Naive B cell (primary cell): Measurements from ENCODE around the gene SNRPA1. TPM values are rescaled to one million over a fixed set of nuclear protein-coding genes. Genes with fewer than 3 reads are reported as not detected.

ENCODE experiments used
- ATAC-seq, 2 donors: fragments of 150-1000 bp; cut with Tn5 transposase; 2 replicates each; pipeline ENCODE4 v1.10.0; 2021; ENCODE audit warnings: low read depth in 2 of 2, mild to moderate bottlenecking in 2 of 2, moderate library complexity in 2 of 2
- DNase-seq: peaks from one replicate; pipeline ENCODE4 v3.0.0; 2022
- H3K27ac Mint-ChIP-seq, 6 donors: one replicate each; pipeline ENCODE4 v1.8.0; 2020 to 2022; ENCODE audit warnings: mild to moderate bottlenecking in 6 of 6, mixed read lengths in 6 of 6, moderate library complexity in 5 of 6, inconsistent platforms in 2 of 6
- H3K27me3 Mint-ChIP-seq, 3 donors: one replicate each; pipeline ENCODE4 v1.8.0; 2021 to 2022; ENCODE audit warnings: mixed read lengths in 3 of 3, mild to moderate bottlenecking in 1 of 3
- H3K36me3 Mint-ChIP-seq, 2 donors: one replicate each; pipeline ENCODE4 v1.8.0; 2020 to 2022; ENCODE audit warnings: mixed read lengths in 2 of 2, inconsistent platforms in 1 of 2, mild to moderate bottlenecking in 1 of 2
- H3K4me1 Mint-ChIP-seq, 3 donors: one replicate each; pipeline ENCODE4 v1.8.0; 2020 to 2022; ENCODE audit warnings: mixed read lengths in 3 of 3, inconsistent platforms in 1 of 3, mild to moderate bottlenecking in 1 of 3, moderate library complexity in 1 of 3
- H3K4me3 Mint-ChIP-seq, 8 donors: one replicate each; pipeline ENCODE4 v1.8.0; 2020 to 2022; ENCODE audit warnings: mild to moderate bottlenecking in 8 of 8, mixed read lengths in 8 of 8, moderate library complexity in 8 of 8, inconsistent platforms in 2 of 8
- H3K9me3 Mint-ChIP-seq, 7 donors: one replicate each; pipeline ENCODE4 v1.8.0; 2020 to 2022; ENCODE audit warnings: mixed read lengths in 7 of 7, mild to moderate bottlenecking in 5 of 7, inconsistent platforms in 2 of 7, moderate library complexity in 1 of 7
- polyA plus RNA-seq, 6 donors: library from polyadenylated mRNA; unstranded; fragments of 300-500 nt; fragmentation: Illumina TruSeq; gene quantifications; one replicate each; pipeline ENCODE4 v1.2.3, GENCODE V29; 2021; ENCODE audit warnings: low read depth in 6 of 6

SNRPA1 gene
- polyA plus RNA-seq, 6 donors from 2014 or later: 60.4 to 74.7 (median 66.6) TPM

DNA sequence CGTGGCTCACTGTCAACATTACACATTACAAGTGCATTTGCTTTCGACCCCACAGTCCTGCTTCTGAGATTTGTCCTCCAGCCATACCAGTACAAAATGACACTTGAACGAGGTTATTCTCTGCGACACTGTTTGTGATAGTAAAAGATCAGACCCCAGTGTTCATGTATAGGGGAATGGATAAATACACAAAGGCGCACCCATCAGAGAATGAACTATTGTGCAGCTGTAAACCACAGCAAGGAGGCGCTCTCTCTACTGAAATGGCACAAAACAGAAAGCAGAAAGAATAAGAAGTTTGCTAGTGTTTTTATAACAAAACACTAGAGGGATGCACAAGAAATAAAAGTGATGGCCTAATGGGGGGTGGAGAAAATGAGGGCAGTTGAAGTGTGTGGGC is 38.3 kb downstream of the SNRPA1 start:
- ATAC-seq: no peak
- Mint-ChIP-seq H3K4me1 (peaks cover 3 to 11% (median 10%) of the 10 kb centered on the region in 3 donors), H3K27me3 (peaks cover 0 to 15% (median 11%) of the 10 kb centered on the region in 3 donors), H3K9me3 (no peaks in the 10 kb centered on the region), H3K36me3 (no peaks in the 10 kb centered on the region), H3K27ac (no peak overlapping the region), H3K4me3 (no peak overlapping the region)
- no peak for DNase-seq

- H3K27ac Mint-ChIP-seq: peak overlapping the region in 1 of 6 donors; percentile 32
- DNase-seq: no peak
- peak overlapping the region in 1 of 8 donors; percentile 8 for H3K4me3 Mint-ChIP-seq
- H3K9me3 Mint-ChIP-seq: no peaks in the 10 kb centered on the region
- no peak for ATAC-seq
- H3K4me1 Mint-ChIP-seq: peaks cover 3 to 13% (median 11%) of the 10 kb centered on the region in 3 donors
- no peaks in the 10 kb centered on the region for H3K36me3 Mint-ChIP-seq
- H3K27me3 Mint-ChIP-seq: peaks cover 0 to 15% (median 11%) of the 10 kb centered on the region in 3 donors
Measured at GRCh38 chr15:101255615-101256241, 39.3 kb downstream of the SNRPA1 start.

- Mint-ChIP-seq H3K27me3 (peaks cover 0 to 9% (median 7%) of the 10 kb centered on the region in 3 donors), H3K4me1 (peaks cover 9 to 20% (median 18%) of the 10 kb centered on the region in 3 donors), H3K27ac (no peak overlapping the region), H3K9me3 (no peaks in the 10 kb centered on the region), H3K4me3 (peak overlapping the region in 1 of 8 donors; percentile 8), H3K36me3 (no peaks in the 10 kb centered on the region)
- ATAC-seq: no peak
- DNase-seq: no peak
Measured at GRCh38 chr15:101255051-101255395, 40.0 kb downstream of the SNRPA1 start.

- Mint-ChIP-seq H3K4me1 (peaks cover 11 to 27% (median 24%) of the 10 kb centered on the region in 3 donors), H3K27me3 (peaks cover 0 to 5% (median 3%) of the 10 kb centered on the region in 3 donors), H3K36me3 (no peaks in the 10 kb centered on the region), H3K9me3 (no peaks in the 10 kb centered on the region), H3K4me3 (peak overlapping the region in 1 of 8 donors; percentile 89), H3K27ac (peak overlapping the region in 1 of 6 donors; percentile 80)
- ATAC-seq (no peak), DNase-seq (no peak)
Measured at GRCh38 chr15:101254157-101255050, 40.6 kb downstream of the SNRPA1 start.

DNA sequence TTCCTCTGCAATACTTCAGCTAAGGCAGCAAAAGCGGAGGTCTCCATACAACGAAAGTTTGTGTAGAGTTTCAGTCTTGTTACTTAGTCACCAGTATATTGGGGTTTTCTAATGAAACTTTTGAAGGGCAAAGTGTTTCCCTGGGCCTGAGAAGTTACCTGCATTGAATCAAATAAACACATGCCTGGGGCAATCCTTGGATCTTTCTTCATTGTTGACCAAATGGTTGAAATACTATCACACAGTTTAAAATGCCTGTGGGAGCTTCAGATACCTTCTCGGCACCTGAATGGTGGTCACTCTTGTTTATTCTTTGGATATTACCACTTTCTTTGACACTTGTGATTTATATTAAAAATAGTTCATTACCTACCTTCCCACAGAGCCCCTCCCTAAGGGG is 42.2 kb downstream of the SNRPA1 start:
- ATAC-seq (no peak), DNase-seq (no peak)
- Mint-ChIP-seq H3K27me3 (no peaks in the 10 kb centered on the region), H3K27ac (peak overlapping the region in 5 of 6 donors; percentile 72 to 97 (median 86)), H3K4me3 (peak overlapping the region; percentile 89 to 99 (median 96)), H3K4me1 (peaks cover 8 to 36% (median 36%) of the 10 kb centered on the region in 3 donors), H3K9me3 (no peaks in the 10 kb centered on the region), H3K36me3 (no peaks in the 10 kb centered on the region)

- Mint-ChIP-seq H3K4me3 (peak within 1 kb of the TSS; percentile 93 to 99 (median 96)), H3K36me3 (no peaks in the 10 kb centered on the region), H3K27me3 (no peaks in the 10 kb centered on the region)
Measured at GRCh38 chr15:101251830-101252820, 42.9 kb downstream of the SNRPA1 start, which contains the start of gene CHSY1. TSS of gene CHSY1 (minus strand) at chr15:101252048. CDS start at chr15:101251456, 592 bp downstream.

DNA sequence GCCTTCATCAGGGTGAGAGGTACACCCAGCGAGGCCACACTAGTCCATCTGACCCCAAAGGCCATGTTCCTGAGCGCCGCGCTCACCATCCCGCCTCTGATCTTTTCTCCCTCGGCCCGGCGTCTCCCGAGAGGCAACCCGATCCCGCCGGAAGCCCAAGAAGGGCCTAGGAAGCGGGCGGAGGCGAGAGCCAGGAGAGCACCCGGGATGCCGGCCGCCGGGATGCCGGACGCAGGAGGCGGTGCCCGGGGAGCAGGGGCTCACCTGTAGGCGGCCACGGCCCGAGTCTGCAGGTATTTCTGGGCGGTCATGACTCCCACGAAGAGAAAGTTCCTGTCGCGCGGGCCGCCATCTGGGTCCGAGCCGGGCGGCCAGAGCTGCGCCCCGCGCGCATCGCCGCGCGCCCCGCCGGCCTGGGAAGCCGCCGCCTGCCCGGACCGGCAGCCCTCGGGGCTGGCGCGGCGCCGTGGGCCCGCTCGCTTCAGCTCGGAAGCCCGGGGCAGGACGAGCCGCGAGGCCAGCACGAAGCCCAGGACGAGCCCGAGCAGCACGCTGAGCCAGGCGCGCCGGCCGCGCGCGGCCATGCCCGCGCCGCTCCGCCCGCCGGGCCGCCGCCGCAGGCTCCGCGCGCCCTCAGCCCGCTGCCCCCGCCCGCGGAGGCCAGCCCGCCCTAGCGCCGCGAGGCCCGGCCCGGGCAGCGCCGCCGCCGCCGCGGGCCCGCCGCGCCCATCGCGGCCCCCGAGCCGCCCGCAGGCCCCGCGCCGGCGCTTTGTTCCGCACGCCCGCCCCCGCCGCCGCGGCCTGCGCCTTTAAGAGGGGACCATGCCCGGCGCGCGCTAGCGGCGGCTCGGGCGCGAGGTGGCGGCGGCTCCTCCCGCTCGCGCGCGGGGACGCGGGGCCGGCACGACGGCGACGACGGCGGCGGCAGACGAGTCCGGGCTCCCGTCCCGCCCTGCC is 43.9 kb downstream of the SNRPA1 start:
- peaks cover 24 to 52% (median 52%) of the 10 kb centered on the region in 3 donors for H3K4me1 Mint-ChIP-seq
- no peaks in the 10 kb centered on the region for H3K9me3 Mint-ChIP-seq
- peak; percentile 19 for DNase-seq

More at GRCh38 chr15:101251830-101252820, 42.9 kb downstream of the SNRPA1 start, which contains the start of gene CHSY1:
- Mint-ChIP-seq H3K27ac (peak within 1 kb of the TSS; percentile 72 to 97 (median 90)), H3K4me1 (peaks cover 15 to 43% (median 43%) of the 10 kb centered on the region in 3 donors), H3K9me3 (no peaks in the 10 kb centered on the region)
- ATAC-seq (peak; percentile 74 to 78), DNase-seq (peak; percentile 94)

DNA sequence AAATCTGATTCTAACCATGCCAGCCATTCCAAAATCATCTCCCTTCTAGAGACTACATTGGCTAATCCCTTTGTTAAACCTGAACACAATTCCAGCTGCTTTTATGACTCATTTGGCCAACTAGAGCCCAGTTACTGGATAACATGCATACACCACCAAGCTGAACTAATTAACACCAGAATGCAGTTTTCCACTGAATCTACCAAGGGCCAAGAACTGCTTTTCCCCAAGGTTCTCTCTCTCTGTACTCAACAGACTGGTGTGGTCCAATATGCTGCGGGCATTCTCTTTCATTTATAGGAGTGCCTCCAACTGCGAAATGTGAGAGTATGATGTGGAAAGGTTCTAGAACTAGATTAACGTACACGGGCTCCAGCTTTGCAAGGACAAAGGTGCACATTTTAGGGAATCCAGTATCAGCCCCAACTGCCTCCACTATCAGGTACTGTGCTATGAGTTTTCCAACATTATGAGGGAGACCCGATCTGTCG is 44.7 kb downstream of the SNRPA1 start:
- peaks cover 32 to 60% (median 60%) of the 10 kb centered on the region in 3 donors for H3K4me1 Mint-ChIP-seq
- H3K4me3 Mint-ChIP-seq: peak overlapping the region; percentile 78 to 97 (median 91)
- H3K27ac Mint-ChIP-seq: peak overlapping the region in 4 of 6 donors; percentile 32 to 91 (median 81)
- no peaks in the 10 kb centered on the region for H3K36me3 Mint-ChIP-seq
- H3K27me3 Mint-ChIP-seq: no peaks in the 10 kb centered on the region
- no peaks in the 10 kb centered on the region for H3K9me3 Mint-ChIP-seq
- DNase-seq: no peak
- no peak for ATAC-seq

More for the DNA sequence above, 43.9 kb downstream of the SNRPA1 start:
- Mint-ChIP-seq H3K27ac (peak overlapping the region in 4 of 6 donors; percentile 74 to 91 (median 90)), H3K27me3 (no peaks in the 10 kb centered on the region), H3K36me3 (no peaks in the 10 kb centered on the region), H3K4me3 (peak overlapping the region; percentile 90 to 97 (median 94))
- ATAC-seq: peak; percentile 64

DNA sequence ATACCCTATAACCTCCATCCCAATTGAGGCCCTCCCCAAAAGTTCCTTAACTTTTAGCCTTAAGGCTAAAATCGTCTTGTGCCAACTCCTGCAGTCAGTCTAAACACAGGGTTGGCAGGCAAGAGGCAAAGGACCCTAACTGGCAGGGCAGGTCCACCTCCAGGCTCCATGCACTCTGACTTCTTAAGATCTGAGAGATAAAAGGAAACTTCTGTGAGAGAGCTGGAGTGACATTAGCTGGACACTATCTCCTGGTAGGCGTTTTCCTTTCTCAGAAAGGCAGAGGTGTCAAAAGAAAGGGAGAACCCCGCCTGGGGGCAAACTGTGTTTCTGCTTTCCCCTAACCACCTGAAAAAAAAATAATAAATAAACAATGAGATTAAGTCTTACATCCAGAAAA is 46.8 kb downstream of the SNRPA1 start:
- peaks cover 52 to 81% (median 81%) of the 10 kb centered on the region in 3 donors for H3K4me1 Mint-ChIP-seq
- ATAC-seq: no peak
- peak overlapping the region in 1 of 8 donors; percentile 14 for H3K4me3 Mint-ChIP-seq
- H3K9me3 Mint-ChIP-seq: no peaks in the 10 kb centered on the region
- no peak for DNase-seq
- H3K27me3 Mint-ChIP-seq: no peaks in the 10 kb centered on the region
- H3K27ac Mint-ChIP-seq: peak overlapping the region in 2 of 6 donors; percentile 47 to 64
- H3K36me3 Mint-ChIP-seq: no peaks in the 10 kb centered on the region

DNA sequence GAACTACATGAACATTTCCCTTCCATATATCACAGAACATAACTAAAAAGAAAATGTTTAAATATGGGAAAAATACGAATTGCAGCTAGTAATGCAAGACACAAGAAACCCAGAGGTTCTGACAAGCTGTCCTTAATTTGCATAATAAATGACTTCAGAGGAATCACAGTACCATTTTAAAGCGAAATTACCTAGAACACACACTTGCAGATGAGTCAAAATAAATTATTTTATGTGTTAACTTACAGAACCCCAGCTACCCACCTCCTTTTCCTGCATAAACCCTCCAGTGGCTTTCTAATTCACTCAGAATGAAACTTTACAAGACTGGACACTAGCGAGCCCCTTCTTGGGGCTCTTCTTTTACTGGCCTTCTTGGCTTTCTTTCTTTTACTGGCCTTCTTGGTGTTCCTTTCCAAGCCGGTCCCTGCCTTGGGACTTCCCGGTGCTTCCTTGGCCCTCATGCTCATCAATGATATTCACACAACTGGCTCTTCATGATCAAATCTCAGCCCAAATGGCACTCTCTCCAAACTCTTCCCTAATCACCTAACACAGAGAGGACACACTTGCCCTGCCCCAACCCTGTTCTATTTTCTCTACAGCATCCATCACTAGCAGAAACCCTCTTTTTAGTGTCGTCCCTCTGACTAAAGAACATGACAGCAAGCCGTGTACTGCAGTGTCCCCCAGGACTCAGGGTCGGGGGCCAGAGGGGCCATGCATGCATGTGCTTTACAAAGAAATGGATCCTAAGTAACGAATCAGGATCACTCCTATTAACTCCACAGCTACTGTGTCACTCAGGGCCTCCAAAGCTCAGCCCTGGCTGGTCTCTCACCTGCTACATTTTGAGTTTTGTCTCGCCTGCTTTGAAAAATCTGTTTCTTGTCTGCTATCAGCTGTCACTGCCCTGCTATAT is 48.0 kb downstream of the SNRPA1 start:
- H3K27me3 Mint-ChIP-seq: no peaks in the 10 kb centered on the region
- peak overlapping the region; percentile 56 to 93 (median 87) for H3K27ac Mint-ChIP-seq
- H3K4me3 Mint-ChIP-seq: peak overlapping the region; percentile 17 to 80 (median 60)
- H3K9me3 Mint-ChIP-seq: no peaks in the 10 kb centered on the region
- H3K4me1 Mint-ChIP-seq: peaks cover 60 to 86% (median 86%) of the 10 kb centered on the region in 3 donors
- DNase-seq (no peak), ATAC-seq (no peak)
- H3K36me3 Mint-ChIP-seq: no peaks in the 10 kb centered on the region

- no peaks in the 10 kb centered on the region for H3K27me3 Mint-ChIP-seq
- DNase-seq (peak; percentile 26), ATAC-seq (peak; percentile 14 to 17)
- H3K4me1 Mint-ChIP-seq: peaks cover 63 to 93% (median 90%) of the 10 kb centered on the region in 3 donors
- H3K36me3 Mint-ChIP-seq: no peaks in the 10 kb centered on the region
- peak overlapping the region; percentile 56 to 93 (median 87) for H3K27ac Mint-ChIP-seq
- H3K4me3 Mint-ChIP-seq: peak overlapping the region; percentile 17 to 80 (median 60)
- no peaks in the 10 kb centered on the region for H3K9me3 Mint-ChIP-seq
Measured at GRCh38 chr15:101246391-101246790, 48.7 kb downstream of the SNRPA1 start.
